Adipocyte (in vitro differentiated cells): ENCODE measurements around the gene PTPRN2.
"Not testable (repeated sequence)": the region's sequence is repeated elsewhere in the genome, so short reads cannot be mapped to it uniquely, and the experiment has no call there.

Experiments used
- DNase-seq: peaks from one replicate; pipeline ENCODE4 v3.0.0-alpha.2; 2015; ENCODE audit warnings: low read depth
- H3K27me3 ChIP-seq: replicated peaks from 2 replicates; pipeline ENCODE4 v1.7.0; 2013; ENCODE audit warnings: mild to moderate bottlenecking, low read length, moderate library complexity; ENCODE audit not compliant: control insufficient read depth, insufficient read depth
- H3K36me3 ChIP-seq: 2 replicates; pipeline ENCODE4 v1.7.0; 2013; ENCODE audit warnings: low read length, mild to moderate bottlenecking, moderate library complexity; ENCODE audit not compliant: control insufficient read depth, insufficient read depth, severe bottlenecking
- H3K4me1 ChIP-seq: 2 replicates; pipeline ENCODE4 v1.7.0; 2013; ENCODE audit warnings: mild to moderate bottlenecking, low read length, moderate library complexity; ENCODE audit not compliant: control insufficient read depth, insufficient read depth
- H3K4me3 ChIP-seq: 2 replicates; pipeline ENCODE4 v1.7.0; 2013; ENCODE audit warnings: mild to moderate bottlenecking, low read length, moderate library complexity
- H3K9ac ChIP-seq: 2 replicates; pipeline ENCODE4 v1.7.0; 2013; ENCODE audit warnings: mild to moderate bottlenecking, low read length, moderate library complexity
- H3K9me3 ChIP-seq: 2 replicates; pipeline ENCODE4 v1.7.0; 2013; ENCODE audit warnings: mild to moderate bottlenecking, low read length, moderate library complexity; ENCODE audit not compliant: control insufficient read depth

The PTPRN2 gene

GRCh38 chr7:158361326-158361946 is 226.2 kb downstream of the PTPRN2 start:
- Histone ChIP-seq H3K9ac (no peak overlapping the region), H3K4me3 (no peak overlapping the region), H3K36me3 (no peaks in the 10 kb centered on the region), H3K27me3 (no peaks in the 10 kb centered on the region), H3K4me1 (no peaks in the 10 kb centered on the region), H3K9me3 (no peaks in the 10 kb centered on the region)
- DNase-seq, result no peak

GRCh38 chr7:158358926-158359645 is 228.5 kb downstream of the PTPRN2 start:
- H3K4me3 ChIP-seq, result no peak overlapping the region
- no peak overlapping the region for H3K9ac ChIP-seq
- H3K9me3 ChIP-seq, result peaks cover 12% of the 10 kb centered on the region
- no peaks in the 10 kb centered on the region for H3K36me3 ChIP-seq
- no peak for DNase-seq
- H3K4me1 ChIP-seq, result no peaks in the 10 kb centered on the region
- no peaks in the 10 kb centered on the region for H3K27me3 ChIP-seq

GRCh38 chr7:158357898-158358821 is 229.5 kb downstream of the PTPRN2 start:
- peaks cover 14% of the 10 kb centered on the region for H3K9me3 ChIP-seq
- no peak for DNase-seq
- H3K4me1 ChIP-seq, result no peaks in the 10 kb centered on the region
- no peak overlapping the region for H3K9ac ChIP-seq
- H3K4me3 ChIP-seq, result no peak overlapping the region
- H3K36me3 ChIP-seq, result no peaks in the 10 kb centered on the region
- H3K27me3 ChIP-seq, result no peaks in the 10 kb centered on the region

DNA sequence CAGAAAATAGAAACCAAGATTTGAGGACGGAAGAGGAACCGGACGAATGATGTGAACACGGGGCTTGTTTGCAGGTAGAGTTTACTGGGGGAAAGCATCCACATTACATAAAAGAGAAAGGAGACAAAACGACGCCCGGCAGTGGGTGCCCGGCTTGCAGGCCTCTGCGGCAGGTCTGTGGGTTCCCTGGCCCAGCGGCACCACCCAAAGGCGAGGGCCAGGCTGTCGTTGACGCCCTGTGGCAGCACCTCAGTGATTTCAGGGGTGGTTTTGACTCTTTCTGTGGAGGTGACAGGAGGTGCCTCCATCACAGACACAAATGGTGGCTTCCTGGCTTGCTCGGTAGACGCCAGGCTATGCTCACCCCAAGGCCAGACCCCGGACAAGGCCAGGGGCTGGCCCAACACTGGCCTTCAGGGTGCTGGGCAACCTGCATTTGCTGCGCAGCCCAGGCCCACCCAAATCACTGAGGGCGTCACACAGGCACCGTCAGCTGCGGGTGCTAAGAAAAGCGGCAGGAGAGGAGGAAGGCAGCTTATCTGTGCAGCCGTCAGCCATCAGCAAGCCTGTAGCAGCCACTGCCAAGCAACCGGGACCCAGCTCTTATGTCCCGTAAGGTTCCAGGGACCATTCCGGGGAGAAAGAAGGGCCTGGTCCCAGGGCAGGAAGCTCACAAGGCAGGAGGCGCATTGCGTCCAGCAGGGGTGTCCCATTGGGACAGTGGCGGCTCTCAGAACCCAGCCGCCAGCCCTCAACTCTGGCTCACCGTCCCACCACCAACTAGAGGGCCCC is 230.3 kb downstream of the PTPRN2 start:
- H3K27me3 ChIP-seq, result no peaks in the 10 kb centered on the region
- no peaks in the 10 kb centered on the region for H3K36me3 ChIP-seq
- peaks cover 14% of the 10 kb centered on the region for H3K9me3 ChIP-seq
- no peak overlapping the region for H3K4me3 ChIP-seq
- DNase-seq, result no peak
- H3K4me1 ChIP-seq, result no peaks in the 10 kb centered on the region
- no peak overlapping the region for H3K9ac ChIP-seq

GRCh38 chr7:158356454-158356853 is 231.2 kb downstream of the PTPRN2 start:
- Histone ChIP-seq H3K9ac (no peak overlapping the region), H3K4me1 (no peaks in the 10 kb centered on the region), H3K36me3 (no peaks in the 10 kb centered on the region), H3K9me3 (peaks cover 14% of the 10 kb centered on the region), H3K27me3 (no peaks in the 10 kb centered on the region), H3K4me3 (no peak overlapping the region)
- DNase-seq, result no peak

GRCh38 chr7:158355456-158356065 is 232.1 kb downstream of the PTPRN2 start:
- no peaks in the 10 kb centered on the region for H3K36me3 ChIP-seq
- peaks cover 14% of the 10 kb centered on the region for H3K9me3 ChIP-seq
- no peak overlapping the region for H3K9ac ChIP-seq
- no peaks in the 10 kb centered on the region for H3K4me1 ChIP-seq
- DNase-seq, result peak; percentile 5
- H3K4me3 ChIP-seq, result no peak overlapping the region
- H3K27me3 ChIP-seq, result no peaks in the 10 kb centered on the region

- H3K36me3 ChIP-seq, result no peaks in the 10 kb centered on the region
- no peak overlapping the region for H3K9ac ChIP-seq
- H3K27me3 ChIP-seq, result no peaks in the 10 kb centered on the region
- no peak overlapping the region for H3K4me3 ChIP-seq
- peaks cover 14% of the 10 kb centered on the region for H3K9me3 ChIP-seq
- H3K4me1 ChIP-seq, result no peaks in the 10 kb centered on the region
- no peak for DNase-seq
Observed at GRCh38 chr7:158354861-158355260, 232.8 kb downstream of the PTPRN2 start.

DNA sequence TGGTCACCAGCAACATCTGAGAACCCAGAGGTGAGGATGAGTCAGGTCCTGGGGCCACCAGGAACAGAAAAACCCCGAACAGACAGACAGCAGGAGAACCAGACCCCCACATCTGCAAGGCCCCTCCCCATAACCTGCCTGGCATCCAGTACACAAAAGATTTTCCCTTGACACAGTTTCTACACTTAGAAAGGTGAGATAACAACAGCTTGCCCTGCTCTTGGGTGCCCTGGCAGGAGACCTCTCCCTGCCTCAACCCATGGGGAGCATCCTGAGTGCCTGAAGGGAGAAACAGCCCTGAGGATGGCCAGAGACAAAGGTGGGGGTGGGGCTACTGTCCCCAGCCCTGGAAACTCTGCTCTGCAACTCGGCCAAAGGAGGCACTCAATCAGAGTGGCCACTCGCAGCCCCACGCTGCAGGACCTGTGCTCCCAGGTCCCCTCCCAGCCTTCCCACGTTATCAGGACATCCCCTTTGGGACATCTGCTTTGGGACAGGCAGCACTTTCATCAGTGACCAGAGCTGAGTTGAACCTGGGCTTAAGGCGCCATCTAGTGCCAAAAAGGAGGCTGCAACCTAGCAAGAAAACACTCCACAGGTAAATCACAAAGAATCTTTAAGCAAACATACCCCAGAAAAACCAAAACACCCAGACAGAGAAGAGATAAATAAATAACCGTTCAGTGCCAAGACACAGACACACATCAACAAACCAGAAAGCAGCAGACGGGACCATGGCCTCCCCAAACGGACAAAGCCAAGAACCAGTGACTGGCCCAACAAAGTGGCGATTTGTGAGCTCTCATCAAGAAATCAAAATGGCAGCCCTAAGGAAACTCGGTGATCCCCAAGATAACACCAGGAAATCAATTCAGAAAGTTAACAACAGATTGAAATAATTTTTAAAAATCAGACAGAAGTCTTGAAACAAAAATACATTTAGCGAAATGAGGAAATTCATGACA is 233.7 kb downstream of the PTPRN2 start:
- Histone ChIP-seq H3K27me3 (no peaks in the 10 kb centered on the region), H3K9me3 (peaks cover 14% of the 10 kb centered on the region)

DNA sequence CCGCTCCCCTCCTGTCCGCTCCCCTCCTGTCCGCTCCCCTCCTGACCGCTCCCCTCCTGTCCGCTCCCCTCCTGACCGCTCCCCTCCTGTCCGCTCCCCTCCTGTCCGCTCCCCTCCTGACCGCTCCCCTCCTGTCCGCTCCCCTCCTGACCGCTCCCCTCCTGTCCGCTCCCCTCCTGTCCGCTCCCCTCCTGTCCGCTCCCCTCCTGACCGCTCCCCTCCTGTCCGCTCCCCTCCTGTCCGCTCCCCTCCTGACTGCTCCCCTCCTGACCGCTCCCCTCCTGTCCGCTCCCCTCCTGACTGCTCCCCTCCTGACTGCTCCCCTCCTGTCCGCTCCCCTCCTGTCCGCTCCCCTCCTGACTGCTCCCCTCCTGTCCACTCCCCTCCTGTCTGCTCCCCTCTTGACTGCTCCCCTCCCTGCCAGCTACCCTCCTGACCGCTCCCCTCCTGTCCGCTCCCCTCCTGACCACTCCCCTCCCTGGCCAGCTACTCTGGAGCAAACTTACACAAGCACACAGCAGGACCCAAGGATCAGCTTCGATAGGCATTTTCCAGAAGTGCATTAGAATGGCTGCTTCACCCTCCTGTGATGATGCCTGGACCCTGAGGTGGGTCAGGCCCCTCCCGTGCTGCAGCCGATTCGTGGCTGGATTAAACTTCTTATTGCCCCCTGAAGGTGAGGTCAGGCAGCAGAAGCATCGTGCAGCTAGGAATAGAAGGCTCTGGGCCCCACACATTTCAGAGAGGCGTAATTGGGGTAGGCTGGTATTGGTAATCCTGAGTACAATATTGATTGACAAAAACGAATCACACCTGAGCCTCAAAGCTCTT is 235.5 kb downstream of the PTPRN2 start:
- peaks cover 14% of the 10 kb centered on the region for H3K9me3 ChIP-seq
- DNase-seq, H3K27me3 ChIP-seq: not testable (repeated sequence)

More for the DNA sequence above, 233.7 kb downstream of the PTPRN2 start:
- DNase-seq, result no peak
- no peak overlapping the region for H3K9ac ChIP-seq
- H3K36me3 ChIP-seq, result no peaks in the 10 kb centered on the region
- no peaks in the 10 kb centered on the region for H3K4me1 ChIP-seq
- no peak overlapping the region for H3K4me3 ChIP-seq

More for the DNA sequence above, 235.5 kb downstream of the PTPRN2 start:
- H3K4me1 ChIP-seq, H3K36me3 ChIP-seq, H3K4me3 ChIP-seq, H3K9ac ChIP-seq: not testable (repeated sequence)
